ENCODE data around the gene SEPHS1. TPM values are rescaled to one million over a fixed set of nuclear protein-coding genes. Genes with fewer than 3 reads are reported as not detected.

Gene SEPHS1
- total RNA-seq, 1 donor from 2014 or later, result 67.5 TPM

DNA sequence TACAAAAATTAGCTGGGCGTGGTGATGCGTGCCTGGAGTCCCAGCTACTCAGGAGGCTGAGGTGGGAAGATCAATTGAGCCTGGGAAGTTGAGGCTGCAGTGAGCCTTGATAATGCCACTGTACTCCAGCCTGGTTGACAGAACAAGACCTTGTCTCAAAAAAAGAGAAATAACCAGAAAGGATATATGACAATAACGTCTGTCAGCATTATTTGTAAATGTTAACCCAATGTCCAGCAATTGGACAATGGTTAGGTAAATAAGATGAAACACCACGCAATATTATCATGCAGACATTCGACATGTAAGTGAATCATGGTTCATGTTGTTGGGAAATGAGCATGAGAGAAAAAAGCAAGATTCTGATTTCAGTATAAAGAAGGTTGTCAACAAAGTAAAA lies 44.6 kb upstream of the SEPHS1 start:
- TF ChIP-seq, protein P1, sequence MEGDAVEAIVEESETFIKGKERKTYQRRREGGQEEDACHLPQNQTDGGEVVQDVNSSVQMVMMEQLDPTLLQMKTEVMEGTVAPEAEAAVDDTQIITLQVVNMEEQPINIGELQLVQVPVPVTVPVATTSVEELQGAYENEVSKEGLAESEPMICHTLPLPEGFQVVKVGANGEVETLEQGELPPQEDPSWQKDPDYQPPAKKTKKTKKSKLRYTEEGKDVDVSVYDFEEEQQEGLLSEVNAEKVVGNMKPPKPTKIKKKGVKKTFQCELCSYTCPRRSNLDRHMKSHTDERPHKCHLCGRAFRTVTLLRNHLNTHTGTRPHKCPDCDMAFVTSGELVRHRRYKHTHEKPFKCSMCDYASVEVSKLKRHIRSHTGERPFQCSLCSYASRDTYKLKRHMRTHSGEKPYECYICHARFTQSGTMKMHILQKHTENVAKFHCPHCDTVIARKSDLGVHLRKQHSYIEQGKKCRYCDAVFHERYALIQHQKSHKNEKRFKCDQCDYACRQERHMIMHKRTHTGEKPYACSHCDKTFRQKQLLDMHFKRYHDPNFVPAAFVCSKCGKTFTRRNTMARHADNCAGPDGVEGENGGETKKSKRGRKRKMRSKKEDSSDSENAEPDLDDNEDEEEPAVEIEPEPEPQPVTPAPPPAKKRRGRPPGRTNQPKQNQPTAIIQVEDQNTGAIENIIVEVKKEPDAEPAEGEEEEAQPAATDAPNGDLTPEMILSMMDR (IDR thresholded peaks at IDR 0.05), result no peak
- no peak overlapping the region for H3K4me3 Mint-ChIP-seq (ENCODE audit: unreplicated experiment)
- no peaks in the 10 kb centered on the region for H3K9me3 Mint-ChIP-seq (ENCODE audit: unreplicated experiment)
- H3K4me1 Mint-ChIP-seq (ENCODE audit: unreplicated experiment), result no peaks in the 10 kb centered on the region
- no peaks in the 10 kb centered on the region for H3K36me3 Mint-ChIP-seq (ENCODE audit: unreplicated experiment)
- peaks cover 48% of the 10 kb centered on the region for H3K27me3 Mint-ChIP-seq (ENCODE audit: unreplicated experiment)
- no peak overlapping the region for H3K27ac Mint-ChIP-seq (ENCODE audit: unreplicated experiment)
- no peak for DNase-seq (ENCODE audit: extremely low spot score, unreplicated experiment)

DNA sequence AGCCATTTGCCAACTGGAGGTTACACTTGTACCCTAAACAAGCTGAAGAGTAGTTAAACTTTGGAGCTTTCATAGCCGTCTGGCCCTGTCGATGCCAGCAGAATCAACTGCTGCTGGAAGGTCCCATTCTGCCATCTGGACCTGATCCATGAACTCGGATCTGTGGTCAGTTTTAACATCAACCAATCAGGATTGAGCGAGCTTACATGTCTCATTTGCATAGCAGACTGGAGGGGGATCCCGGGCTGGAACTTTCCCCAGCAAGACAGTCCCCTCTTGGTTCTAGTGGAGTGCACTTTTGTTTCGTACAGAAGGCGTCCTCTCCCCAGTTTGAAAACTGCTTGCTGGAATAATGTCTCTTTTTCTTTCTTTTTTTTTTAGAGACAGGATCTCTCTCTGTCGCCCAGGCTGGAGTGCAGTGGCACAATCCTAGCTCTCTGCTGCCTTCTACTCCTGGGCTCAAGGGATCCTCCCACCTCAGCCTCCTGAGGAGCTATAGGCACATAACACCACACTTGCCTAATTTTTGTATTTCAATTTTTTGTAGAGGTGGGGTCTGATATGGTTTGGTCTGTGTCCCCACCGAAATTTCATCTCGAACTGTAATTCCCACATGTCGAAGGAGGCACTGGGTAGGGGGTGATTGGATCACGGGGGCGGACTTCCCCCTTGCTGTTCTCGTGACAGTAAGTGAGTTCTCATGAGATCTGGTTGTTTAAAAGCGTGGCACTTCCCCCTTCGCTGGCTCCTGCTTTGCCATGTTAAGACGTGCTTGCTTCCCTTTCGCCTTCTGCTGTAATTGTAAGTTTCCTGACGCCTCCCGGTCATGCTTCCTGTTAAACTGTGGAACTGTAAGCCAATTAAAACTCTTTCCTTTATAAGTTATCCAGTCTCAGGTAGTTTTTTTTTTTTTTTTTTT lies 42.8 kb upstream of the SEPHS1 start:
- Mint-ChIP-seq H3K36me3 (ENCODE audit: unreplicated experiment) (no peaks in the 10 kb centered on the region), H3K4me1 (ENCODE audit: unreplicated experiment) (no peaks in the 10 kb centered on the region), H3K4me3 (ENCODE audit: unreplicated experiment) (no peak overlapping the region), H3K27ac (ENCODE audit: unreplicated experiment) (no peak overlapping the region), H3K27me3 (ENCODE audit: unreplicated experiment) (peaks cover 48% of the 10 kb centered on the region), H3K9me3 (ENCODE audit: unreplicated experiment) (no peaks in the 10 kb centered on the region)
- no peak for DNase-seq (ENCODE audit: extremely low spot score, unreplicated experiment)
- TF ChIP-seq, protein P1 (IDR thresholded peaks at IDR 0.05), result no peak

DNA sequence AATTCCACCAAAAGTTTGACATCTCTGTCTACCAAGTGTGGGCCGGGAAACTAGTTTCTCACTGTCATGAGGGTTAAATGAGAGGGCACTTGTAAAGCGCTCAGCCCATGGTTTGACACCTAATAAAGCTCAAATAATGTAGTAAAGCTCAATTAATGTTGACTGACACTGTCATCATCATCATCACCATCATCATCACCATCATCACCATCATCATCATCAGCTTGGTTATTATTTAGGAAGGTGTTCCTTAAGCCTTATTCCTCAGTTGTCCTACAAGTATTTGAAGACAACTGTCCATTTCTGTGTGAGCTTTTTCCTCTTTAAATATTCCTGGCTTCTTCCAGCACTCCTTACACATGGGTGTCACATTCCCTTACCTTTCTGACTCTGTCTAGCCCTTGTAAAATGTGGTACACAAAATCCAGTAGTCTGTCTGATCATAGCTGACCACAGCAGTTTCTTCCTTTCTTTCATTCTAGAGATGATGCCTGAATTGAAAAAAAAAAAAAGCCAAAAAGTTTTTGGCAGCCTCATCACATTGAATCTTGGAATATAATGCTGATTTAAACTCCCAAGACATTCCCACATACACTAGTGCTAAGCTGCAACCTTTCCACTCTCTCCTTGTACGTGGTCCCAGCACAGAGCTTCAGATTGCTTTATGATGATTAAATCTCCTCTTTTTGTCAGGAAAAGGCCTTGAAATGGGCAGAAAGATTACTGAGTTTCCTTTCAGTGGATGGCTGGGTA lies 40.6 kb upstream of the SEPHS1 start:
- H3K4me3 Mint-ChIP-seq (ENCODE audit: unreplicated experiment), result no peak overlapping the region
- TF ChIP-seq, protein P1 (IDR thresholded peaks at IDR 0.05), result no peak
- peaks cover 57% of the 10 kb centered on the region for H3K27me3 Mint-ChIP-seq (ENCODE audit: unreplicated experiment)
- H3K36me3 Mint-ChIP-seq (ENCODE audit: unreplicated experiment), result no peaks in the 10 kb centered on the region
- no peak for DNase-seq (ENCODE audit: extremely low spot score, unreplicated experiment)
- H3K4me1 Mint-ChIP-seq (ENCODE audit: unreplicated experiment), result no peaks in the 10 kb centered on the region
- H3K9me3 Mint-ChIP-seq (ENCODE audit: unreplicated experiment), result no peaks in the 10 kb centered on the region
- H3K27ac Mint-ChIP-seq (ENCODE audit: unreplicated experiment), result no peak overlapping the region

DNA sequence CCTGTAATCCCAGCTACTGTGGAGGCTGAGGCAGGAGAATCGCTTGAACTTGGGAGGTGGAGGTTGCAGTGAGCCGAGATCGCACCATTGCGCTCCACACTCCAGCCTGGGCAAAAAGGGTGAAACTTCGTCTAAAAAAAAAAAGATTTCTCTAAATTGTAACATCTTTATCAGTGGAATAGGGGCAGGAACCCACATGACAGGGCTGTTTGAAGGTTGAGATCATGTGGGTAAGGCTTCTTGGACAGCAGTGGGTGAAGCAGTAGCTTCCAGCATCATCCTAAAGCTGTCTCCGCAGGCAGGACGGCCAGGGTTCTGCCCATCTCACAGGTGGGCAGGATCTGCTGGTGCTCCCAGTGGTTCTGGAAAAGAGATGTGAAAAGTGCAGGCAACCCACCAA lies 37.9 kb upstream of the SEPHS1 start:
- H3K27me3 Mint-ChIP-seq (ENCODE audit: unreplicated experiment), result peaks cover 60% of the 10 kb centered on the region
- H3K27ac Mint-ChIP-seq (ENCODE audit: unreplicated experiment), result no peak overlapping the region
- H3K9me3 Mint-ChIP-seq (ENCODE audit: unreplicated experiment), result no peaks in the 10 kb centered on the region
- H3K4me3 Mint-ChIP-seq (ENCODE audit: unreplicated experiment), result no peak overlapping the region
- H3K36me3 Mint-ChIP-seq (ENCODE audit: unreplicated experiment), result peaks cover 1% of the 10 kb centered on the region
- H3K4me1 Mint-ChIP-seq (ENCODE audit: unreplicated experiment), result peaks cover 4% of the 10 kb centered on the region
- DNase-seq (ENCODE audit: extremely low spot score, unreplicated experiment), result no peak
- TF ChIP-seq, protein P1 (IDR thresholded peaks at IDR 0.05), result no peak

DNA sequence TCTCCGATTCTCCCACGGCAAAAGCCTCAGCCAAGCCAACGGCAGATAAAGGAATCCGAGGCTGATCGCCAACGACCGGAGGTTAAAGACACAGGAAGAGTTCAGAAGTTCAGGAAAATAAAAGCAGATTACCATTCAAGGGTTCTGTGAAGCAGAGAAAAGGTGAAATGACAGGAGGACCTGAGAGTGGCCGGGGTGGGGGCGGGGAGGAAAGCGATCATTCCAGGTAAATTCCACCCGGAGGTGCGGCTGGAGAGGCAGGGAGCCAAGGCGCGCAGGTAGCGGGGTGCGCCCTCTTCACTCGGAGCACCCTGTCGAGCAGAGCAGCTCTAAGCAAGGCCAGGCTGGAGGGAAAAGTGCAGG lies 35.3 kb upstream of the SEPHS1 start:
- Mint-ChIP-seq H3K9me3 (ENCODE audit: unreplicated experiment) (no peaks in the 10 kb centered on the region), H3K4me1 (ENCODE audit: unreplicated experiment) (peaks cover 4% of the 10 kb centered on the region), H3K27me3 (ENCODE audit: unreplicated experiment) (peaks cover 57% of the 10 kb centered on the region), H3K4me3 (ENCODE audit: unreplicated experiment) (no peak overlapping the region), H3K36me3 (ENCODE audit: unreplicated experiment) (peaks cover 1% of the 10 kb centered on the region), H3K27ac (ENCODE audit: unreplicated experiment) (no peak overlapping the region)
- TF ChIP-seq, protein P1 (IDR thresholded peaks at IDR 0.05), result no peak
- no peak for DNase-seq (ENCODE audit: extremely low spot score, unreplicated experiment)
